HG03460 (cell line): ENCODE data around the gene NCAPG.
"Not testable (repeated sequence)": the region's sequence is repeated elsewhere in the genome, so short reads cannot be mapped to it uniquely, and the experiment has no call there.

Source experiments
- ATAC-seq: cut with Tn5 transposase; IDR thresholded peaks from one replicate; pipeline ENCODE4 v1.9.1; 2021; ENCODE audit not compliant: unreplicated experiment

The NCAPG gene

DNA sequence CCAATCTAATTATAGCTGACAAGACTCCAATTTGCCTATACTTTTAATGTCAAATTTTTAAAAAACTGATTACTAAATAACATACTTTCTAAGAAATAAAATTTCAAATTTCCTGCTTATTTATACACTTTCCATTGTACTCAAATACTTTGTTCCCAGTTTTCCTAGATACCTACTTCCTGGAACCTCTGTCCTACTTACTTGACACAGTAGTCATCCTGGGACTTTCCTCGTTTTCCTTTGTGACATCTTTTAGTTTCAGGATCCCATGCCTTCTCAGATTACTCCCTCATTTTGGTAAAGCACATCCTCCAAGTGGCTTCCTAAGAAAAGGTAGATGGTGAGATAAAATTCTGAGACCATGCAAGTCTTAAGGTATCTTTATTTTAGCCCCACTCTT is 16.0 kb upstream of the NCAPG start:
- ATAC-seq, result no peak

DNA sequence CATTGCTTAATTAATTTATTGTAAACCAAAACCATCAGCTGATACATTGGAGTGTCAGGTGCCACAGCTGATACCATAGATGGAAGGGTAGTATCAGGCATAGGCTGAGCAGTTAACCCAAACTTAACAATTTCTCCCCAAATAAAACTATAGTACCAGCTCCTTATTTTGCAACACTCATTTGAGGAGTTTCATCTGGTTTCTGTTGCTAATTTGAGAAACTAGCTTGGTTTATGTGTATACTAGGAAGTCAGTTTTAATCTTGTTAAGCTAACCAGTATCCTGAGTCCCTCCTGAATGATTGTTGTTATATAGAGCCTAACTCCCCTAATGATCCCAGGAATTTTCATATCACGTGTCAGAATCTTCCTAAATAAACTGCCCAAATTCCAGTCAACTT is 13.0 kb upstream of the NCAPG start:
- ATAC-seq, result no peak

DNA sequence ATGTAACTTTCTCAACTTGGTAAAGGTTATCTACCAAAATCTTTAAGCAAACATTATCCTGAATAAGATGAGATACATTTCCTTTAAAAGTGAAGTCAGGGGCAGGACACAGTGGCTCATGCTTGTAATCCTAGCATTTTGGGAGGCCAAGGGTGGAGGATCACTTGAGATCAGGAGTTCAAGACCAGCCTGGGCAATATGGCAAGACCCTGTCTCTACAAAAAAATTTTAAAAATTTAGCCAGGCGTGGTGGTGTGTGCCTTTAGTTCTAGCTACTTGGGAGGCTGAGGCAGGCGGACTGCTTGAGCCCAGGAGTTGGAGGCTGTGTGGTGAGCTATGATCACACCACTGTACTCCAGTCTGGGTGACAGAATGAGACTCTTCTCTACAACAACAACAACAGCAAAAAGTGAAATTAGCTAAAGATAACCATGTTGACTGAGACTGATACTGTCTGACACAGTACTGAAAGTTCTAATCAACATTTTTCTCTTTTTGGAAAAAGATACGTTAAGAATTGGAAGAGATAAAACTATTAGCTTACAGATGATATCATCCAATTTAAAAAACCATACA is 5.1 kb upstream of the NCAPG start:
- ATAC-seq, result no peak

DNA sequence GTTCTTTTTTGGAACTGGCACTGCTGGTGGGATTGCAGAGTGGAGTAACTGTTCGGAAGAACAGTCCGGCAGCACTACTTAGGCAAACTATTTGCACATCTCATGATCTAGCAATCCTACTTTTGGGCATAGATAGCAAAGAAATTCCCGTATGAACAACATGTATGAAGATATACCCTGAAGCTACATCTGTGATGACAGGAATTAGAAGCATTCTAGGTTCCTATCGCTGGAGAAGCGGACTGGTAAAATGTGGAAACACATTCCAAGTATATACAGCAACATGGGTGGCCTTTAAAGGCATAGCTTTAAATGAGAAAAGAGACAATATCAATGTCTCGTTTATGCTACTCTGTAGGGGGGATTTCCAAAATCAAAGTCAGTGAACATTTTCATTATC is 3.3 kb upstream of the NCAPG start:
- no peak for ATAC-seq

DNA sequence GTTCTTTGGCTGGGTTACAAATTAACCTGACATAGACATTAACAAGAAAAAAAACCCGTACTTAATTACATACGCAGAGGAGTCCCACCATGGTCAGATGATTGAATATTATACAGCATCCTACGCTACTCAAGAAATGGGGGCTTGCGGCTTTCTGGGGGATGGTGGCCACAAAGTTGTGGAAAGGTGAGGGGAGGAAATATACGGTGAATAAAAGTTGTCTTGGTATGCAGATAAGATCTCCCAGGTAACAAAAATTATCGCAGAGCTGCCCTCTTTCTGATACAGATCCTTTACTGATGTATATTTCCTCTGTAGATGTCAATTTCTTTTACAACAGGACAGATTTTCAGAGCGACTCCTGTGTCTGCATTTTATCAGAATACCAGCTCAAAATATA is 1.1 kb upstream of the NCAPG start:
- no peak for ATAC-seq

DNA sequence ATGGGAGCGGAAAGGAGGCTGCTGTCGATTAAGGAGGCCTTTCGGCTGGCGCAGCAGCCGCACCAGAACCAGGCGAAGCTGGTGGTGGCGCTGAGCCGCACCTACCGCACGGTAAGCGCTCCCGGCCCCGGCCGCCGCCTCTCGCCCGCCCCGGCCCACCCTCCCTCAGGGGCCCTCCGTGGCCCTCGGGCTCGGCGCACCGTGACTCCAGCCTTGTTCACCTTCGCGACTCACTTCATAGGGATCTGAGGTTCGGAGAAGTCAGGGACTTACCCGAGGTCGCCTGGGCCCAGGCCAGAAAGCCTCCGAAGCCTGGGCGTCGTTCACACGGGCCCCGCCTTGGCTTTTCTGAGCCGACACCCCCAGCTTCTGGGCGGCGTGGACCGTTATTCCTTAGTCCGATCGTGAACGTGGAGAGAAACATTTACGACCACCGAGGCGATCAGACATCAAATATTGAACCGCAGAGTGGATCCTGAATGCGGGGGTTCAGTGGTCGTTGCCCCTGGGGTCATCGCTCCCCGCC is 362 bp downstream of the NCAPG start:
- peak; percentile 25 for ATAC-seq

DNA sequence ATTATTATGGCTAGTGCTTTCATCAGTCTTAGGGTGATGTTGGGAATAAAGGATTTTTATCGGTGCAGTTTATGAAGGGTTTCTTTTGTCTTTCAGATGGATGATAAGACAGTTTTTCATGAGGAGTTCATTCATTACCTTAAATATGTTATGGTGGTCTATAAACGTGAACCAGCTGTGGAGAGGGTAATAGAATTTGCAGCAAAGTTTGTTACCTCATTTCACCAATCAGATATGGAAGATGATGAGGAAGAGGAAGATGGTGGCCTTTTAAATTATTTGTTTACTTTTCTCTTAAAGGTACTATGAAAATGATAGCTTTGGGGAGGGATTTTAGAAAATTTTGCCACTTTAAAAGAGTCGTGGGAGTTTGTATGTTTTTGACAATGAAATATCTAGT is 1.3 kb downstream of the NCAPG start:
- no peak for ATAC-seq

DNA sequence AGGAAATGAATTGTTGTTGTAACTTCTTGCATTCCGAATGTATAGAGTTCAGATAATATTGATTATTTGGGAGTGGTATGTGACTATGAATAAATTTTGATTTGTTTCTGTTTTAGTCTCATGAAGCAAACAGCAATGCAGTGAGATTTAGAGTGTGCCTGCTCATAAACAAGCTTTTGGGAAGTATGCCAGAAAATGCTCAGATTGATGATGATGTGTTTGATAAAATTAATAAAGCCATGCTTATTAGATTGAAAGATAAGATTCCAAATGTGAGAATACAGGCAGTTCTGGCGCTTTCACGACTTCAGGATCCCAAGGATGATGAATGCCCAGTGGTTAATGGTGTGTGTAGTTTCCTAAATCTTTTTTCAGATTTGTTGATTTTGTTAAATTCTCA is 2.0 kb downstream of the NCAPG start:
- no peak for ATAC-seq

DNA sequence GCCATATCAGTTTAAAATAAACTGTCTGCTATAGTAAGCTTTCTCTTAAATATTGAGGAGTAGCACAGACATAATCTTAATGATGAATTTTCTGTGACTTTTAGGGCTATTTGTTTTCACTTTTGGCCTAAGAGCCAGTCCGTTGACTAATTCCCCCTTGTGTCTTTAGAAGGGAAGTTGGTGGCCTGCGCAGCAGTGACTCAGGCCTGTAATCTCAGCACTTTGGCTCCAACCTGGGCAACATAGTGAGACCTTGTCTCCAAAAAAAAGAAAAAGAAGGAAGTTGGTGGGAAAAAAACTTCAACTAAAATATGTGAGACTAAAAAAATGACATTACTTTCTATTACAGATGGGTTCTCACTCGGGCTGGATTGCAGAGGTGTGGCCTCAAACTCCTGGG is 3.4 kb downstream of the NCAPG start:
- ATAC-seq, result no peak

DNA sequence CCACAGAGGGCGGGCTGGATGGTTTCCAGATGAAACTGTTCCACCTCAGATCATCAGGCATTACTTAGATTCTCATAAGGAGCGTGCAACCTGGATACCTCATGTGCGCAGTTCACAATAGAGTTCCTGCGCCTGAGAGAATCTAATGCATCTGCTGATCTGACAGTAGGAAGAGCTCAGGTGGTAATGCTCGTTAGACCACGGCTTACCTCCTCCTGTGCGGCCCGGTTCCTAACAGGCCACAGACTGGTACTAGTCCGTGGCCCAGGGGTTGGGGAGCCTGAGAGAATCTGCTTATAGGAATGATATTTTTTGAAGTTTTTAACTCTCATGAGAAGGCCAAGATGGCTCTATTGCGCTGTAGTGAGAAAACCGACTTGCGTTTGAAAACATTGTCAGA is 5.4 kb downstream of the NCAPG start:
- no peak for ATAC-seq

DNA sequence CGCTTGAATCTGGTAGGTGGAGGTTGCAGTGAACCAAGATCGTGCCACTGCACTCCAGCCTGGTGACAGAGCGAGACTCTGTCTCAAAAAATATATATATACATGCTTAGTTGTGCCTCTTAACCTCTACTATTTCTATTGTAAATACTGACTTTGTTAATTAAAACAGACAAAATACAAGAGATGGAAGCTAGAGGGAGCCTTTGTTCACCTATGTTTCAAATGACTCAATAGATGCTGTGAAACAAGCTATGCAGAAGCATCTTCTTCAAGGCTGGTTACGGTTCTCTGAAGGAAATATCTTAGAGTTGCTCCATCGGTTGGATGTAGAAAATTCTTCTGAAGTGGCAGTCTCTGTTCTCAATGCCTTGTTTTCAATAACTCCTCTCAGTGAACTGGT is 6.2 kb downstream of the NCAPG start:
- ATAC-seq, result no peak

DNA sequence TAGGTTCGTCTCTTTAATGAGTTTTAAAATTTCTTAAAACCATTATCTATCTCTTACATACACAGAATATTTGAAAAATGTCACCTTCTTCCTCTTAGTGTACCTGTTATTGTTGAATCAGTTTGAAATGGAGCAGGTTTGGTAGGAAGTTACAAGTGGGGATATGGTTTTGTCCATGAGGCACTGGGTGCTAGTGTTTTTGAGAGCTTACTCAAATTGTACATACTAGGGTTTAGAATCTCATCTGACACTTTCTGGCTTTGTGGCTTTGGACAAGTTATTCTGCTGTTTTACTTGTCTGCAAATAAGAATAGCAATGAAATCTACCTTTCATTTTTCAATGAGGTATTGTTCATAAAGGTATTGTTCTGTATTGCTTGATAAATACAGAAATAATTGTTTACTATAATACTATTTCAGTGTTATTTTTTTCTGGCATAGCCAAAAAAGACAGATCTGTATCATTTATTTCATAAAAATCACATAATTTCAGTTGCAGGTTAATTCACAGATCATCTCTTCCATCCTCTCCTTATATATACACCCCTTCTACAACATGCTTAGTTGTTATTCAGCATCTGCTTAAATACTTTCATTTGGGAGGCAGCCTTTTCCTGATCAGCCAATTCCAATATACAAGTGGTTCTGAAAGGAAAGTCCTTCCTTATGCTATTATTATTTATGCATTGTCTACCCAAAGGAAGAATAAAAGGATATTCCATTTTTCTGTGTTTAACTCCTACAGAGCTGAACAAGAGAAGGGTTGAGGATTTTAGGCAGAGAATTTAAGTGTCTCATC is 13.3 kb downstream of the NCAPG start:
- ATAC-seq, result no peak

DNA sequence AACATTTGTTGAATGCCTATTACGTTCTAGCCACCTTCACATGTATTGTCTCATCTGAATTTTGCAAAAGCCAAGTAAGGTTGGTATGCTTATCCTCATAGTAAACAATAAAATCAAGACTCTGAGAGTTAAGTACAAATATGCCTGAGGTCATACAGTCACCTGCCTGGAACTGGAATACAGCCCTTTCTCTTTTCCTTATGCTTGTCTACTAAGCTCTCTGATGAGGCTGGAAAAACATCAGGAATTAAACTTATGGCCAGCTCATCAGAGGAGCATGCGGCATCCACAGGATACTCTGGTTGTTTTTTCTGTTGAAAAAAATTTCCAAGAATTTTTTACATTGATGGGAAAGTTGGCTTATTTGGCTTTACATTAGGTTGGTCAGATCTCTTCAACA is 35.5 kb downstream of the NCAPG start:
- no peak for ATAC-seq

DNA sequence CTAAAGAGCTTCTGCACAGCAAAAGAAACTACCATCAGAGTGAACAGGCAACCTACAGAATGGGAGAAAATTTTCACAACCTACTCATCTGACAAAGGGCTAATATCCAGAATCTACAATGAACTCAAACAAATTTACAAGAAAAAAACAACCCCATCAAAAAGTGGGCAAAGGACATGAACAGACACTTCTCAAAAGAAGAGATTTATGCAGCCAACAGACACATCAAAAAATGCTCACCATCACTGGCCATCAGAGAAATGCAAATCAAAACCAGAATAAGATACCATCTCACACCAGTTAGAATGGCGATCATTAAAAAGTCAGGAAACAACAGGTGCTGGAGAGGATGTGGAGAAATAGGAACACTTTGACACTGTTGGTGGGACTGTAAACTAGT is 39.5 kb downstream of the NCAPG start:
- not testable (repeated sequence) for ATAC-seq

DNA sequence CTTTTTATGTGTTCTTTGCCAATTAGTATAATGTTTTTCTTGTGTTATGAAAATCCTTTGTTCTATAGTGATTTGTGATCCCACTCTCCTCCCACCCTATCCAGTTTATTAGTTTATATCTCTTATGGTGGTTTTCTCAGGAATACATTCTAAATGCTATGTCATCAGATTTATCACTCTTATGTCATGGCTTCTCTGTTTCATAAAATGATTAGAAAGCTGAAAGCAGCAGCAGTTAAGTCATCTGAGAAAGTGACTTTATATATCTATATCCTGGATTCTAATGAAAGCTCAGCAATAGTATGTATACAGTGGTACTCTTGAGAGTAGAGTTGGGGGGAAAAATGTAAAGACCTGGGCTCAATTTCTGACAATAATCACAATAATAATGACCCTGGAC is 41.2 kb downstream of the NCAPG start:
- ATAC-seq, result no peak

DNA sequence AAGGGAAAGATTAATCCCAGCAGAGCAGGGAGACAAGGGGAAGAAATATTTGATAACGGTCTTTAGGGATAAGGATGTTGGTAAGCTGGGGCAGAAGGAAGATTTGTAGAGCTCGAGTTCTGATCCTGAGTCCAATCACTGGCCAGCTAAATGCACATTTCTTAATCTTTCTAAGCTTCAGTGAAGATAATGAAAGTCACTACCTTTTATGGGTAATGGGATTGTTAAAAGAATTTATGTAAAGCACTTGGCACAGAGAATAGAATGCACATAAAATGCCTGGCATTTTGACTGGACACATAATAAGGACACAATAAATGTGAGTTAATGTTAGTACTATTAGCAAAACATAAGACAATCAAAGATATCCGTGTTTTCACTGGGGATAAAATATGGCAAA is 43.3 kb downstream of the NCAPG start:
- no peak for ATAC-seq

DNA sequence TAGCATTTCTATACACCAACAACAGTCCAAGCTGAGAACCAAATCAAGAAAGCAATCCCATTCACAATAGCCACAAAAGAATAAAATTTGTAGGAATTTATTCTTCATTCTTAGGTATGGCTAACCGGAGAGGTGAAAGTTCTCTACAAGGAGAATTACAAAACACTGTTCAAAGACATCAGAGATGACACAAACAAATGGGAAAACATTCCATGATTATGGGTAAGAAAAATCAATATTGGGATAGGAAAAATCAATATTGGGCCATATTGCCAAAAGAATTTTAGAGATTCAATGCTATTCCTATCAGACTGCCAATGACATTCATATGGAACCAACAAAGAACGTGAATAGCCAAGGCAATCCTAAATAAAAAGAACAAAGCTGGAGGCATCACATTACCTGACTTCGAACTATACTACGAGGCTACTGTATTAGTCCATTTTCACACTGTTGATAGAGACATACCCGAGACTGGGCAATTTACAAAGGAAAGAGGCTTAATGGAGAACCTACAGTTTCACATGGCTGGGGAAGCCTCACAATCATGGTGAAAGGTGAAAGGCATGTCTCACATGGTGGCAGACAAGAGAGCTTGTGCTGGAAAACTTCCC is 49.1 kb downstream of the NCAPG start:
- ATAC-seq, result no peak

DNA sequence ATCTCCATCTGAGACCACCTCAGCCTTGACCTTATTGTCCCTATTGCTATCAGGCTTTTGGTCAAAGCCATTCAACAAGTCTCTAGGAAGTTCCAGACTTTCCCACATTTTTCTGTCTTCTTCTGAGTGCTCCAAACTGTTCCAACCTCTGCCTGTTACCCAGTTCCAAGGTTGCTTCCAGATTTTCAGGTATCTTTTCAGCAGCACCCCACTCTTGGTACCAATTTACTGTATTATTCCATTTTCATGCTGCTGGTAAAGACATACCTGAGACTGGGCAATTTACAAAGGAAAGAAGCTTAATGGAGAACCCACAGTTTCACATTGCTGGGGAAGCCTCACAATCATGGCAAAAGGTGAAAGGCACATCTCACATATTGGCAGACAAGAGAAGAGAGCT is 51.1 kb downstream of the NCAPG start:
- not testable (repeated sequence) for ATAC-seq

DNA sequence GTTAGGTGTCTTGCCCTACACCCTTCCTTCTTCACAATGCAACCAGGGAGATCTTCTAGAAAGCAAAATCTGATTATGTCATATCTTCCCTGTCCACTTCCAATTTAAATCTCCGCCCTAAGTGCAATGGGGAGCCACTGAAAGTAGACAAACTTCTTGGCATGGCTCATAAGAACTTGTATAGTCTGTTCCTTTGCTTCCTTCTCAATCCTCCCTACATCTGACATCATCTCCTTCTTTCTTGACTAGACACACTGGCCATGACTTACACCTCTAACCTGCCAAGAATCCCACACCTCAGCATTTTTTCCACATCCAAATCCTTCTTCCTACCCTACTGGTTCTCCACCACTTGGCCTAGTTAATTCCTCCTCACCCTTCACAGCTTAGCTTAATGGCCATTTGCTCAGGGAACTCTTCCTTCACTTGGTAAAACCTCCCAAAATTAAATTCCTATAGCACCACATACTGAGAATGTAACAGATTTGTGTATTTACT is 55.1 kb downstream of the NCAPG start:
- no peak for ATAC-seq

DNA sequence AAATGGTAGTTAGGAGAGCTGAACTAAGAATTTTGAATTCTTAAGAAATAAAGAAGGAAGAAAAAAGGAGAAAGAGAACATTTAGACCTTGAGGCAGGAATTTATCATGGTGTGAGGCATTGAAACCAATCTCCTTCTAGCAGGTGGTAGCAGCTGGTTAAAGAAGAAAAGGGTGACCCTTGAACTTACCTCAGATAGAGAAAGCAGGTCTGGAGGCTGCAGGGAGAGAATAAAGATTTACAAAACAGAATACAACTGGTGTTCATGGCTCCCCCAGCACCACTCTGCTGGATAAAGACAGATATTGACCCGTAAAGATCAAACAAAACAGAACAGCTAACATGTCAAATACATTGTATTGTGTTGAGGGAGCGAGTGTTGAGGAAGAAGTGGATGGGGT is 56.0 kb downstream of the NCAPG start:
- ATAC-seq, result no peak

DNA sequence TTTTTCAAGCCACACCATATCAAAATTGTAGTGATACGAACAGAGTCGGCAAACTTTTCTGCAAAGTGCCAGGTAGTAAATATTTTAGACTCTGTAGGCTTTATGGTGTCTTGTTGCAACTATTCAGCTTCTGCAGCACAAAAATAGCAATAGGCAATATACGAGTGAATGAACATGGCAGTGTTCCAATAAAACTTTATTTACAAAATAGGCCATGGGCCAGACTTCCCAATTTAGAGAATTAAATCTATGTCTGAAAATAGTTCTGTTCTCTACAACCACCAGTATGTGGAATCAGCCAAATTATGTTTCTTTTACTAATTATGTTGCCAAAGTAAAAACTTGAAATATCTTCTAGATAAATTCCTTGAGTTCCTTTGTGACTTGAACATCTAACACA is 56.5 kb downstream of the NCAPG start:
- no peak for ATAC-seq

DNA sequence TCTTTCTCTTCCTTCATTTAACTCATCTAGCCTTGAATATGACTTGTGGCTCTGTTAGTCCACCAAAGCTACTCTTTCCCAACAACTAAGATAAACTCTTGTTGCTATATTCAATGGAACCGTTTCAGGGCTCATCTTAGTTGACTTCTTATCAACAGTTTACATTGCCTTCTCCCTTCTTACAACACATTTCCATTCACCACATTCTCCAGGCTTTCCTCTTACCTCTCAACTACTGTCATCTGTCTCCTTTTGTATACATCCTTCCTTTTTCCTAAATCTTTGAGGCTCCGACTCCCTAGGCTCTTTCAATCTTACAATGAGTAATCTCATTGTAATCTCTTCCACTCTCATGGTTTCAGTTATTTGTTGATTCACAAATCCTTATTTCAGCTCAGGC is 58.5 kb downstream of the NCAPG start:
- no peak for ATAC-seq
